Measurements from ENCODE around the gene BUD31. TPM values are rescaled to one million over a fixed set of nuclear protein-coding genes. Genes with fewer than 3 reads are reported as not detected.

The BUD31 gene
- total and polyA plus RNA-seq, 2 of the 13 experiments (the other 11 are each of a cell fraction or from before 2014, with no cell fraction given): 35.1 to 79.1 TPM

DNA sequence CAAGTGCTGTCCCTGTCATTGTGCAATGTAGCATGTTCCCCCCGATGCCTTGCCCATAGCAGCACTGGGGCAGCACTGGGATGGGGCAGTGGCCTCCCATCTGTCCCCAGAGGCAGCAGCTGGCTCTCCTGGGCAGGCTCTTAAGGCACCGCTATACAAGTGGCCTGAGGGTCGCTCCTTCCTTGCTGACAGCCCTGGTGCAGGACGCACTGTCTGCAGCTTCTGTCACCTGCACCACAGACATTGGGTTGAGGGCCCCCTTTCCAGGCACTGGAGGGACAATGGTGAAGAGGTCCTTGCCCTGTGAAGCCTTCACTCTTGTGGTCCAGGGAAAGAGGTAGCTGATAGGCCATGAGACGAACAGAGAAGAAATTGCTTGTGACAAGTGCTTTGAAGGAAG lies 40.6 kb downstream of the BUD31 start:
- BruUV-seq (replicated peaks): no TSS peak
- no peak for TF ChIP-seq ZNF850 (CRISPR knock-in tag; conservative IDR thresholded peaks at IDR 0.05)
- no peak for TF ChIP-seq ATAD3A (CRISPR knock-in tag; IDR thresholded peaks at IDR 0.05)
- TF ChIP-seq, protein P1, sequence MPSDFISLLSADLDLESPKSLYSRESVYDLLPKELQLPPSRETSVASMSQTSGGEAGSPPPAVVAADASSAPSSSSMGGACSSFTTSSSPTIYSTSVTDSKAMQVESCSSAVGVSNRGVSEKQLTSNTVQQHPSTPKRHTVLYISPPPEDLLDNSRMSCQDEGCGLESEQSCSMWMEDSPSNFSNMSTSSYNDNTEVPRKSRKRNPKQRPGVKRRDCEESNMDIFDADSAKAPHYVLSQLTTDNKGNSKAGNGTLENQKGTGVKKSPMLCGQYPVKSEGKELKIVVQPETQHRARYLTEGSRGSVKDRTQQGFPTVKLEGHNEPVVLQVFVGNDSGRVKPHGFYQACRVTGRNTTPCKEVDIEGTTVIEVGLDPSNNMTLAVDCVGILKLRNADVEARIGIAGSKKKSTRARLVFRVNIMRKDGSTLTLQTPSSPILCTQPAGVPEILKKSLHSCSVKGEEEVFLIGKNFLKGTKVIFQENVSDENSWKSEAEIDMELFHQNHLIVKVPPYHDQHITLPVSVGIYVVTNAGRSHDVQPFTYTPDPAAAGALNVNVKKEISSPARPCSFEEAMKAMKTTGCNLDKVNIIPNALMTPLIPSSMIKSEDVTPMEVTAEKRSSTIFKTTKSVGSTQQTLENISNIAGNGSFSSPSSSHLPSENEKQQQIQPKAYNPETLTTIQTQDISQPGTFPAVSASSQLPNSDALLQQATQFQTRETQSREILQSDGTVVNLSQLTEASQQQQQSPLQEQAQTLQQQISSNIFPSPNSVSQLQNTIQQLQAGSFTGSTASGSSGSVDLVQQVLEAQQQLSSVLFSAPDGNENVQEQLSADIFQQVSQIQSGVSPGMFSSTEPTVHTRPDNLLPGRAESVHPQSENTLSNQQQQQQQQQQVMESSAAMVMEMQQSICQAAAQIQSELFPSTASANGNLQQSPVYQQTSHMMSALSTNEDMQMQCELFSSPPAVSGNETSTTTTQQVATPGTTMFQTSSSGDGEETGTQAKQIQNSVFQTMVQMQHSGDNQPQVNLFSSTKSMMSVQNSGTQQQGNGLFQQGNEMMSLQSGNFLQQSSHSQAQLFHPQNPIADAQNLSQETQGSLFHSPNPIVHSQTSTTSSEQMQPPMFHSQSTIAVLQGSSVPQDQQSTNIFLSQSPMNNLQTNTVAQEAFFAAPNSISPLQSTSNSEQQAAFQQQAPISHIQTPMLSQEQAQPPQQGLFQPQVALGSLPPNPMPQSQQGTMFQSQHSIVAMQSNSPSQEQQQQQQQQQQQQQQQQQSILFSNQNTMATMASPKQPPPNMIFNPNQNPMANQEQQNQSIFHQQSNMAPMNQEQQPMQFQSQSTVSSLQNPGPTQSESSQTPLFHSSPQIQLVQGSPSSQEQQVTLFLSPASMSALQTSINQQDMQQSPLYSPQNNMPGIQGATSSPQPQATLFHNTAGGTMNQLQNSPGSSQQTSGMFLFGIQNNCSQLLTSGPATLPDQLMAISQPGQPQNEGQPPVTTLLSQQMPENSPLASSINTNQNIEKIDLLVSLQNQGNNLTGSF (CRISPR knock-in tag; IDR thresholded peaks at IDR 0.05): no peak
- TF ChIP-seq RBFOX2 (IDR thresholded peaks at IDR 0.05; ENCODE audit: low read depth, low read length): no peak
- TF ChIP-seq, protein P2, sequence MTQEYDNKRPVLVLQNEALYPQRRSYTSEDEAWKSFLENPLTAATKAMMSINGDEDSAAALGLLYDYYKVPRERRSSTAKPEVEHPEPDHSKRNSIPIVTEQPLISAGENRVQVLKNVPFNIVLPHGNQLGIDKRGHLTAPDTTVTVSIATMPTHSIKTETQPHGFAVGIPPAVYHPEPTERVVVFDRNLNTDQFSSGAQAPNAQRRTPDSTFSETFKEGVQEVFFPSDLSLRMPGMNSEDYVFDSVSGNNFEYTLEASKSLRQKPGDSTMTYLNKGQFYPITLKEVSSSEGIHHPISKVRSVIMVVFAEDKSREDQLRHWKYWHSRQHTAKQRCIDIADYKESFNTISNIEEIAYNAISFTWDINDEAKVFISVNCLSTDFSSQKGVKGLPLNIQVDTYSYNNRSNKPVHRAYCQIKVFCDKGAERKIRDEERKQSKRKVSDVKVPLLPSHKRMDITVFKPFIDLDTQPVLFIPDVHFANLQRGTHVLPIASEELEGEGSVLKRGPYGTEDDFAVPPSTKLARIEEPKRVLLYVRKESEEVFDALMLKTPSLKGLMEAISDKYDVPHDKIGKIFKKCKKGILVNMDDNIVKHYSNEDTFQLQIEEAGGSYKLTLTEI (CRISPR knock-in tag; conservative IDR thresholded peaks at IDR 0.05): no peak
- no peak for TF ChIP-seq ZNF20 (CRISPR knock-in tag; IDR thresholded peaks at IDR 0.05)
- TF ChIP-seq, protein P3, sequence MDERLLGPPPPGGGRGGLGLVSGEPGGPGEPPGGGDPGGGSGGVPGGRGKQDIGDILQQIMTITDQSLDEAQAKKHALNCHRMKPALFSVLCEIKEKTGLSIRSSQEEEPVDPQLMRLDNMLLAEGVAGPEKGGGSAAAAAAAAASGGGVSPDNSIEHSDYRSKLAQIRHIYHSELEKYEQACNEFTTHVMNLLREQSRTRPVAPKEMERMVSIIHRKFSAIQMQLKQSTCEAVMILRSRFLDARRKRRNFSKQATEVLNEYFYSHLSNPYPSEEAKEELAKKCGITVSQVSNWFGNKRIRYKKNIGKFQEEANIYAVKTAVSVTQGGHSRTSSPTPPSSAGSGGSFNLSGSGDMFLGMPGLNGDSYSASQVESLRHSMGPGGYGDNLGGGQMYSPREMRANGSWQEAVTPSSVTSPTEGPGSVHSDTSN (CRISPR knock-in tag; IDR thresholded peaks at IDR 0.05): no peak
- TF ChIP-seq RBM39 (IDR thresholded peaks at IDR 0.05; ENCODE audit: low read depth, low read length, poor library complexity, severe bottlenecking): no peak
- TF ChIP-seq ZSCAN12 (CRISPR knock-in tag; IDR thresholded peaks at IDR 0.05): no peak
- TF ChIP-seq, protein P4, sequence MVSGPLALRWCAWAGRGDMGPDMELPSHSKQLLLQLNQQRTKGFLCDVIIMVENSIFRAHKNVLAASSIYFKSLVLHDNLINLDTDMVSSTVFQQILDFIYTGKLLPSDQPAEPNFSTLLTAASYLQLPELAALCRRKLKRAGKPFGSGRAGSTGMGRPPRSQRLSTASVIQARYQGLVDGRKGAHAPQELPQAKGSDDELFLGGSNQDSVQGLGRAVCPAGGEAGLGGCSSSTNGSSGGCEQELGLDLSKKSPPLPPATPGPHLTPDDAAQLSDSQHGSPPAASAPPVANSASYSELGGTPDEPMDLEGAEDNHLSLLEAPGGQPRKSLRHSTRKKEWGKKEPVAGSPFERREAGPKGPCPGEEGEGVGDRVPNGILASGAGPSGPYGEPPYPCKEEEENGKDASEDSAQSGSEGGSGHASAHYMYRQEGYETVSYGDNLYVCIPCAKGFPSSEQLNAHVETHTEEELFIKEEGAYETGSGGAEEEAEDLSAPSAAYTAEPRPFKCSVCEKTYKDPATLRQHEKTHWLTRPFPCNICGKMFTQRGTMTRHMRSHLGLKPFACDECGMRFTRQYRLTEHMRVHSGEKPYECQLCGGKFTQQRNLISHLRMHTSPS (CRISPR knock-in tag; IDR thresholded peaks at IDR 0.05; ENCODE audit: low read depth): no peak
- H3K4me1 ChIP-seq (ENCODE audit: insufficient read depth, low read length): no peaks in the 10 kb centered on the region
- H3K27ac ChIP-seq (ENCODE audit: extremely low read length, insufficient read depth, low read length): no peak overlapping the region
- FAIRE-seq (no peak), ATAC-seq (no peak), DNase-seq (ENCODE audit: low spot score) (no peak)
- WGBS (ENCODE audit: low lambda C conversion rate): 86% methylated on average over 1 of the region's 5 CpGs
- peaks cover 2% of the 10 kb centered on the region; the same call in 1 of the 2 replicates for H4K20me1 ChIP-seq (ENCODE audit: insufficient read depth, low read length)
- H2AFZ ChIP-seq (ENCODE audit: low read length): no peak overlapping the region
- H3K36me3 ChIP-seq (replicated peaks in 1 of 2; ENCODE audit: control insufficient read depth in 1 of 2, insufficient read depth in 2 of 2, low read length in 2 of 2): peaks cover 35 to 87% of the 10 kb centered on the region in 2 experiments
- H3K27me3 ChIP-seq (ENCODE audit: control insufficient read depth in 1 of 2, insufficient read depth in 2 of 2, low read length in 2 of 2): no peaks in the 10 kb centered on the region
- ChIA-PET CTCF (ENCODE audit: low intra/inter-chr PET ratio, low total read pairs) (no interaction called here), POLR2A (interaction anchor here (1.5 kb wide), 1 partner anchor 11 kb away, joined by 4 read pairs; the partner anchor contains the start of genes CPSF4 and PTCD1)
- no peak overlapping the region for H3K4me3 ChIP-seq (replicated peaks in 1 of 3; ENCODE audit: insufficient read depth in 1 of 3, low read depth in 2 of 3, low read length in 3 of 3)
- no peaks in the 10 kb centered on the region for H3K79me2 ChIP-seq (ENCODE audit: insufficient read depth, low read length)
- H3K9ac ChIP-seq (ENCODE audit: insufficient read depth, low read depth, low read length): no peak overlapping the region
- no peaks in the 10 kb centered on the region for H3K9me3 ChIP-seq (ENCODE audit: low read length)
- intact Hi-C loops (cut with micrococcal nuclease; ENCODE audit: unreplicated experiment) (no loop called here), in situ Hi-C loops (cut with HindIII; ENCODE audit: extremely low pct_ligation_motif_present, low pct_unique_long_range_greater_than_20kb) (no loop called here)
- no peak overlapping the region for H3K4me2 ChIP-seq (ENCODE audit: low read depth, low read length)

Data from HepG2 (cell line).